HepG2 (cell line): ENCODE data around the gene NUDT14. TPM values are rescaled to one million over a fixed set of nuclear protein-coding genes. Genes with fewer than 3 reads are reported as not detected.

ENCODE experiments used
- ATAC-seq: fragments of 200-7000 bp; cut with Tn5 transposase; 3 replicates; pipeline ENCODE4 v1.9.1; 2020; ENCODE audit warnings: mild to moderate bottlenecking, moderate library complexity
- BruUV-seq: library from RNA; stranded (reverse); fragments of 400-500 nt; replicated peaks from 2 replicates; lab custom pipeline; 2021; lab: Mats Ljungman, UMichigan
- CTCF ChIA-PET: fragments of 300-600 bp; formaldehyde crosslinking; extraction: SDS; loops from one replicate; lab custom pipeline; 2021; ENCODE audit warnings: low total read pairs, inconsistent platforms, low intra/inter-chr PET ratio; lab: Yijun Ruan, JAX
- POLR2A ChIA-PET: fragments of 350-600 bp; sonication (Branson Sonifier 250); formaldehyde crosslinking; loops from one replicate; lab custom pipeline; 2020; ENCODE audit warnings: antibody characterized with exemption, inconsistent platforms; lab: Yijun Ruan, JAX
- DNase-seq: peaks from one replicate; pipeline ENCODE4 v3.0.0-alpha.2; 2015; ENCODE audit warnings: low spot score
- FAIRE-seq: peaks from 3 replicates; lab custom pipeline; 2011; peaks lifted over from hg19 to GRCh38; lab: Jason Lieb, UNC
- H2AFZ ChIP-seq: one replicate; pipeline ENCODE4 v1.6.1; 2011; ENCODE audit warnings: low read length, inconsistent platforms
- H3K27ac ChIP-seq: fragments of 300-600 bp; 3 replicates; pipeline ENCODE4 v1.8.0; 2011; ENCODE audit warnings: mixed run types, mild to moderate bottlenecking, mixed read lengths, low read length, inconsistent platforms; ENCODE audit not compliant: insufficient read depth; ENCODE audit errors: extremely low read length
- H3K27me3 ChIP-seq, 2 experiments: fragments of 200-600 bp in 1 of 2; 2 replicates in 1 of 2; 3 replicates in 1 of 2; pipeline versions ENCODE4 v1.6.0 to v1.8.0; 2011; ENCODE audit warnings: low read length in 2 of 2, mild to moderate bottlenecking in 2 of 2, moderate library complexity in 2 of 2, inconsistent platforms in 1 of 2; ENCODE audit not compliant: insufficient read depth in 2 of 2, control insufficient read depth in 1 of 2
- H3K36me3 ChIP-seq, 2 experiments: fragments of 200-600 bp in 1 of 2; replicated peaks in 1 of 2; 2 replicates in 1 of 2; 3 replicates in 1 of 2; pipeline versions ENCODE4 v1.5.1 to v1.8.0; 2011; ENCODE audit warnings: low read length in 2 of 2, inconsistent platforms in 1 of 2; ENCODE audit not compliant: insufficient read depth in 2 of 2, control insufficient read depth in 1 of 2
- H3K4me1 ChIP-seq: 2 replicates; pipeline ENCODE4 v1.5.1; 2012; ENCODE audit warnings: low read length, inconsistent platforms; ENCODE audit not compliant: insufficient read depth
- H3K4me2 ChIP-seq: 2 replicates; pipeline ENCODE4 v1.6.0; 2011; ENCODE audit warnings: low read depth, low read length, inconsistent platforms
- H3K4me3 ChIP-seq, 3 experiments: fragments of 200-600 bp in 1 of 3; sonication (generic), shearing (Covaris generic) in 1 of 3; replicated peaks in 1 of 3; 2 replicates each; pipeline ENCODE4 v1.5.1; 2011 to 2016; ENCODE audit warnings: low read length in 3 of 3, inconsistent platforms in 2 of 3, low read depth in 2 of 3, mild to moderate bottlenecking in 2 of 3, control low read depth in 1 of 3, mixed read lengths in 1 of 3; ENCODE audit not compliant: insufficient read depth in 1 of 3
- H3K79me2 ChIP-seq: one replicate; pipeline ENCODE4 v1.6.1; 2011; ENCODE audit warnings: low read length, inconsistent platforms; ENCODE audit not compliant: insufficient read depth
- H3K9ac ChIP-seq: 2 replicates; pipeline ENCODE4 v1.6.0; 2011; ENCODE audit warnings: mild to moderate bottlenecking, low read depth, low read length, inconsistent platforms; ENCODE audit not compliant: insufficient read depth
- H3K9me3 ChIP-seq: 2 replicates; pipeline ENCODE4 v1.5.1; 2012; ENCODE audit warnings: mild to moderate bottlenecking, low read length
- H4K20me1 ChIP-seq: 2 replicates; pipeline ENCODE4 v1.6.0; 2011; ENCODE audit warnings: inconsistent platforms, mild to moderate bottlenecking, low read length, moderate library complexity; ENCODE audit not compliant: insufficient read depth
- GABPB1 ChIP-seq: IDR thresholded peaks from 2 replicates; pipeline ENCODE4 v1.6.1; 2016; ENCODE audit warnings: mild to moderate bottlenecking, missing genetic modification reagents, moderate library complexity, missing compliant biosample characterization
- RBAK ChIP-seq: sonication (generic); formaldehyde crosslinking; IDR thresholded peaks from 2 replicates; pipeline ENCODE4 v1.5.1; 2020; ENCODE audit warnings: mild to moderate bottlenecking, missing genetic modification reagents
- UBTF ChIP-seq: sonication (generic); formaldehyde crosslinking; IDR thresholded peaks from 2 replicates; pipeline ENCODE4 v1.4.0; 2020; ENCODE audit warnings: mild to moderate bottlenecking, missing genetic modification reagents
- ZFP91 ChIP-seq: sonication (generic); formaldehyde crosslinking; IDR thresholded peaks from 2 replicates; pipeline ENCODE4 v1.9.0; 2022; ENCODE audit warnings: missing genetic modification reagents, mild to moderate bottlenecking, borderline replicate concordance
- ZMAT5 ChIP-seq: sonication (generic); formaldehyde crosslinking; IDR thresholded peaks from 2 replicates; pipeline ENCODE4 v1.5.0; 2020; ENCODE audit warnings: mild to moderate bottlenecking, low read depth, missing genetic modification reagents, borderline replicate concordance
- WGBS: methylation state at CpG from one replicate; pipeline ENCODE4 v1.1.6; 2017; ENCODE audit warnings: low lambda C conversion rate; 5-methylcytosine and 5-hydroxymethylcytosine counted together
- in situ Hi-C: cut with HindIII; loops from 2 replicates; pipeline ENCODE4 v1.10.0; 2017; ENCODE audit warnings: low pct_unique_long_range_greater_than_20kb; ENCODE audit not compliant: extremely low pct_ligation_motif_present
- intact Hi-C: fragments of 100-400 bp; cut with micrococcal nuclease; formaldehyde crosslinking; loops from one replicate; pipeline ENCODE4 v1.10.0; 2022; ENCODE audit not compliant: unreplicated experiment
- polyA plus RNA-seq, 8 experiments: library from polyadenylated mRNA; depleted of rRNA in 3 of 8; stranded (reverse) in 7 of 8; unstranded in 1 of 8; fragments of >200 nt; fragmentation: Illumina TruSeq in 4 of 8; extraction: Trizol in 4 of 8; gene quantifications; 2 replicates each; pipeline versions ENCODE4 v1.2.1 to v1.2.3, GENCODE V29; 2011 to 2016; ENCODE audit warnings: low read depth in 4 of 8, missing spikeins in 1 of 8, mixed read lengths in 1 of 8; ENCODE audit not compliant: insufficient read depth in 1 of 8
- total RNA-seq, 5 experiments: library from RNA; depleted of rRNA; stranded (reverse); fragments of >200 nt; fragmentation: Illumina TruSeq; extraction: Trizol; gene quantifications; 2 replicates each; pipeline ENCODE4 v1.2.3, GENCODE V29; 2016; ENCODE audit warnings: low read depth in 1 of 5
- TF ChIP-seq, protein P1 (sequence below): sonication (generic); formaldehyde crosslinking; IDR thresholded peaks from 2 replicates; pipeline ENCODE4 v1.8.1; 2023; ENCODE audit warnings: mild to moderate bottlenecking, missing genetic modification reagents, borderline replicate concordance

The NUDT14 gene
- total and polyA plus RNA-seq, 2 of the 13 experiments (the other 11 are each of a cell fraction or from before 2014, with no cell fraction given), result 5.8 to 6.1 TPM

DNA sequence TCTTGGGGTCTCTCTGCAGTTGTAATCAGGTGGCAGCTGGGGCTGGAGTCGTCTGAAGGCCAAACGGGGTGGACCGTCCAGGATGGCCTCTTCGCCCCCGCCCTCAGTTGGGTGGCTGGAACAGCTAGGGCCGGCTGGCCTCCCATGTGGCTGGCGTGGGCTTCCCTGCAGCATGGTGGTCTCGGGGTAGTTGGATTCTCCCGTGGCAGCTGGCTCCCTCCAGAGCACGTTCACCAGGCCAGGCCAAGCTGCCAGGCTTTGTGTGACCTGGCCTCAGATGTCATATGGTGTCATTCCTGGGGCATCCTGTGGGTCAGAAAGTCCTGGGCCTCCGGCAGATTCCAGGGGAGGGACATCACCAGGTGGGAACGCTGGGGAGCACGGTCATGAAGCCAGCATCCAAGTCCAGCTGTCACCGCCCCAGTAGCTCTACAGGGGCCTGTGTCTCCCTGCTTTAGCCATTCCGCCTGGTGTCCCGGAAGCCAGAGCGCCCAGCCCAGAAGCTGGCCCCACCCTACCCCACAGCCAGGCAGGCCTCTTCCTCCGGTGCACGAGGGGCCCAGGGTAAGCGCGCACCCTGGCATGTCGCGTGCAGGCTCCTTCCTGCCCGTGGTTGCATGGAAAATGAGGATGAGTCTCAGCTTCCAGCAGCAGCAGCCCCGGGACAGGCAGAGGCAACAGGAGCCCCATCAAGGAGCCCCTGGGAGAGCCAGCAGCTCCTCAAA is 1.3 kb upstream of the NUDT14 start:
- in situ Hi-C loops, result no loop called here
- Histone ChIP-seq H3K9me3 (no peaks in the 10 kb centered on the region), H3K27me3 (peaks cover 10 to 62% of the 10 kb centered on the region in 2 experiments), H3K36me3 (no peaks in the 10 kb centered on the region), H3K9ac (no peak overlapping the region), H3K27ac (no peak overlapping the region), H3K4me2 (no peak overlapping the region), H3K4me3 (peak overlapping the region in 1 of 3 experiments; percentile 3; a peak in 1 of 6 replicates), H3K4me1 (peaks cover 19% of the 10 kb centered on the region; the same call in 1 of the 2 replicates), H4K20me1 (0 out of 2 replicates have a peak, but pooled peaks cover 3% of the 10 kb centered on the region), H3K79me2 (no peaks in the 10 kb centered on the region), H2AFZ (no peak overlapping the region)
- no peak for FAIRE-seq
- no peak for DNase-seq
- POLR2A ChIA-PET, result no interaction called here
- CTCF ChIA-PET, result no interaction called here
- BruUV-seq, result no TSS peak
- ATAC-seq, result peak; percentile 16; the same call in 2 of the 3 replicates
- TF ChIP-seq GABPB1 (CRISPR knock-in tag) (0 out of 2 replicates have a peak, but pooled peaks have one; percentile 18), UBTF (CRISPR knock-in tag) (0 out of 2 replicates have a peak, but pooled peaks have one; percentile 25), ZFP91 (CRISPR knock-in tag) (peak; percentile 43; the same call in 1 of the 2 replicates), RBAK (CRISPR knock-in tag) (peak; percentile 13), ZMAT5 (CRISPR knock-in tag) (no peak)
- TF ChIP-seq, protein P1, sequence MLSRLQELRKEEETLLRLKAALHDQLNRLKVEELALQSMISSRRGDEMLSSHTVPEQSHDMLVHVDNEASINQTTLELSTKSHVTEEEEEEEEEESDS, result no peak
- intact Hi-C loops, result no loop called here
- 50% methylated on average over 2 of the region's 25 CpGs for WGBS
